ENCODE measurements around the gene NOXO1.
A peak's percentile ranks its signal among the peaks of the same experiment; 100 is the strongest.
"Not testable (repeated sequence)": the region's sequence is repeated elsewhere in the genome, so short reads cannot be mapped to it uniquely, and the experiment has no call there.

The NOXO1 gene

GRCh38 chr16:1978476-1979120, 2.7 kb downstream of the NOXO1 start:
- no peak for DNase-seq

GRCh38 chr16:1977875-1978268, 3.4 kb downstream of the NOXO1 start:
- no peak for DNase-seq

GRCh38 chr16:1976951-1977874, 4.1 kb downstream of the NOXO1 start:
- no peak for DNase-seq

- no peak for DNase-seq
These were observed 5.1 kb downstream of the NOXO1 start for GRCh38 chr16:1976216-1976520.

- no peak for DNase-seq
These were observed 5.6 kb downstream of the NOXO1 start for GRCh38 chr16:1975432-1976215.

GRCh38 chr16:1974157-1975070, 6.9 kb downstream of the NOXO1 start:
- DNase-seq, result no peak

GRCh38 chr16:1973461-1974156, 7.7 kb downstream of the NOXO1 start:
- no peak for DNase-seq

GRCh38 chr16:1972490-1972877, 8.8 kb downstream of the NOXO1 start:
- DNase-seq, result peak; percentile 29

- peak; percentile 96 for DNase-seq
These were observed 9.3 kb downstream of the NOXO1 start, which contains the start of gene TBL3 for GRCh38 chr16:1971796-1972489. Gene TBL3, plus strand, starts transcription at chr16:1972053. Its CDS starts 112 bp downstream, at chr16:1972165.

GRCh38 chr16:1968146-1968953, 12.9 kb downstream of the NOXO1 start:
- DNase-seq, result no peak

GRCh38 chr16:1966460-1966859, 14.8 kb downstream of the NOXO1 start, which contains the start of gene RNF151:
Gene RNF151, plus strand, starts transcription at chr16:1966856. Its CDS starts 26 bp downstream, at chr16:1966882.
- no peak for DNase-seq

- DNase-seq, result peak; percentile 22
These were observed 15.8 kb downstream of the NOXO1 start for GRCh38 chr16:1965396-1966001.

- peak; percentile 99 for DNase-seq
These were observed 16.5 kb downstream of the NOXO1 start, which contains the start of gene RPS2 for GRCh38 chr16:1964506-1965395. Gene RPS2, minus strand, starts transcription at chr16:1964826. Its CDS starts 201 bp downstream, at chr16:1964625.

GRCh38 chr16:1963806-1964505, 17.3 kb downstream of the NOXO1 start:
- DNase-seq, result peak; percentile 44

- DNase-seq, result not testable (repeated sequence)
These were observed 18.8 kb downstream of the NOXO1 start for GRCh38 chr16:1962161-1963153.

- DNase-seq, result peak; percentile 42
These were observed 19.6 kb downstream of the NOXO1 start for GRCh38 chr16:1961651-1962067.

All from stimulated activated CD4-positive, alpha-beta T cell treated with anti-CD3 and anti-CD28 coated beads, Interleukin-1b, Interleukin-23, amount 100 ng/mL, for 48 hours (primary cell).